Liver (tissue), 3 donors: ENCODE data around the gene LHX3.

Experiments
- CTCF ChIP-seq: fragments of 150-350 bp; IDR thresholded peaks from 2 replicates; pipeline ENCODE4 v1.5.1; 2017; ENCODE audit warnings: improper control_type of control experiment, low read depth, low read length; ENCODE audit not compliant: missing input control
- EGR1 ChIP-seq, 2 donors: IDR thresholded peaks; 2 replicates each; pipeline ENCODE4 v1.6.1; 2016 to 2018; ENCODE audit warnings: antibody characterized with exemption in 2 of 2, low read depth in 2 of 2
- FOXA1 ChIP-seq: IDR thresholded peaks from 2 replicates; pipeline ENCODE4 v1.6.1; 2016; ENCODE audit warnings: antibody characterized with exemption
- GABPA ChIP-seq, 2 donors: IDR thresholded peaks in 1 of 2; conservative IDR thresholded peaks in 1 of 2; 2 replicates each; pipeline ENCODE4 v1.6.1; 2016; ENCODE audit warnings: antibody characterized with exemption in 2 of 2, mild to moderate bottlenecking in 1 of 2, moderate library complexity in 1 of 2
- HNF4G ChIP-seq: IDR thresholded peaks from 2 replicates; pipeline ENCODE4 v1.6.1; 2016; ENCODE audit warnings: antibody characterized with exemption
- JUND ChIP-seq, 2 donors: IDR thresholded peaks; 2 replicates each; pipeline ENCODE4 v1.6.1; 2016; ENCODE audit warnings: antibody characterized with exemption in 2 of 2
- MAX ChIP-seq: IDR thresholded peaks from 2 replicates; pipeline ENCODE4 v1.6.1; 2016; ENCODE audit warnings: antibody characterized with exemption
- RAD21 ChIP-seq, 2 donors: IDR thresholded peaks; 2 replicates each; pipeline ENCODE4 v1.6.1; 2016; ENCODE audit warnings: antibody characterized with exemption in 2 of 2, mild to moderate bottlenecking in 2 of 2
- REST ChIP-seq: IDR thresholded peaks from 2 replicates; pipeline ENCODE4 v1.6.1; 2016; ENCODE audit warnings: antibody characterized with exemption, mild to moderate bottlenecking
- SP1 ChIP-seq: IDR thresholded peaks from 2 replicates; pipeline ENCODE4 v1.6.1; 2018; ENCODE audit warnings: antibody characterized with exemption, mild to moderate bottlenecking
- TAF1 ChIP-seq: conservative IDR thresholded peaks from 2 replicates; pipeline ENCODE4 v1.6.1; 2016; ENCODE audit warnings: antibody characterized with exemption, mild to moderate bottlenecking
- YY1 ChIP-seq: IDR thresholded peaks from 2 replicates; pipeline ENCODE4 v1.6.1; 2016; ENCODE audit warnings: antibody characterized with exemption, mild to moderate bottlenecking
- ZBTB33 ChIP-seq: IDR thresholded peaks from 2 replicates; pipeline ENCODE4 v1.6.1; 2016; ENCODE audit warnings: antibody characterized with exemption
- donor health status: healthy.
- donor health status: healthy.

- no peak for TF ChIP-seq CTCF
- no peak for TF ChIP-seq TAF1
- TF ChIP-seq YY1 = no peak
- TF ChIP-seq REST = no peak
- TF ChIP-seq FOXA1 = no peak
- no peak for TF ChIP-seq ZBTB33
- TF ChIP-seq JUND (IDR thresholded peaks at IDR 0.05) = no peak
- TF ChIP-seq GABPA (IDR thresholded peaks at IDR 0.05 in 1 of 2, conservative IDR thresholded peaks at IDR 0.05 in 1 of 2) = no peak
- no peak for TF ChIP-seq EGR1 (IDR thresholded peaks at IDR 0.05; ENCODE audit: low read depth in 2 of 2)
- no peak for TF ChIP-seq RAD21 (IDR thresholded peaks at IDR 0.05)
- TF ChIP-seq MAX = no peak
- no peak for TF ChIP-seq HNF4G
- no peak for TF ChIP-seq SP1
Measured at GRCh38 chr9:136151214-136151804, 53.6 kb downstream of the LHX3 start.
